ENCODE results near the gene MAD1L1.

GRCh38 chr7:1975581-1975980 lies 257.2 kb downstream of the MAD1L1 start:
- no peak for TF ChIP-seq CTCF (IDR thresholded peaks at IDR 0.05)
- no peak for TF ChIP-seq POLR2A (IDR thresholded peaks at IDR 0.05)
